HEK293T (cell line): ENCODE measurements around the gene TNFSF10.

Experiments
- ARNT ChIP-seq: fragments of 450-650 bp; IDR thresholded peaks from 2 replicates; pipeline ENCODE4 v1.6.1; 2017; ENCODE audit warnings: mild to moderate bottlenecking
- BHLHE40 ChIP-seq: fragments of 450-650 bp; IDR thresholded peaks from 2 replicates; pipeline ENCODE4 v1.6.1; 2016; ENCODE audit warnings: mild to moderate bottlenecking, moderate library complexity, borderline replicate concordance
- ELF4 ChIP-seq: fragments of 450-650 bp; IDR thresholded peaks from 2 replicates; pipeline ENCODE4 v1.6.1; 2017; ENCODE audit warnings: antibody characterized with exemption
- FOXM1 ChIP-seq: fragments of 450-650 bp; IDR thresholded peaks from 2 replicates; pipeline ENCODE4 v1.6.1; 2017; ENCODE audit warnings: mild to moderate bottlenecking, borderline replicate concordance
- SP1 ChIP-seq: fragments of 450-650 bp; IDR thresholded peaks from 2 replicates; pipeline ENCODE4 v1.6.1; 2017
- TF ChIP-seq, protein P1 (sequence below): fragments of 450-650 bp; IDR thresholded peaks from 2 replicates; pipeline ENCODE4 v1.6.1; 2016

DNA sequence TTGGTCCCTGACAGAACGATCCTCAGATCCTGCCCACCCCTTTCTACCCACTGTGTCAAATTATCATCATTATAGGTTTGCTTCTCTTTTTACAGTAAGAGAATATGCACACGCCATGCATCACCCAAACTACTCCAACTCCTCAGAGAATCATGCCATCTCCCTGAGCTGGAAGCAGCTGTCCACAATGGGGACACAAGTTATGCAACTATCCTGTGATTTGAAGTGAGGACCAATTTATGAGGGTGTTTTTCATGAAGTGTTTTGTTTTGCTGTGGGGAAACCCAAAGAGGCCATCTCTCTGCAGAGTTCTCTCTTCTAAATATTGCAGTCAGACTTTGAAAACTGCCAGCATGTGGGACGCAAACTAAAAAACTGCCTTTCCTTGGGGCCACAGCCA, 35.8 kb upstream of the TNFSF10 start:
- TF ChIP-seq ELF4 = no peak
- no peak for TF ChIP-seq ARNT
- TF ChIP-seq BHLHE40 = no peak
- no peak for TF ChIP-seq SP1
- TF ChIP-seq FOXM1 = no peak
- TF ChIP-seq, protein P1, sequence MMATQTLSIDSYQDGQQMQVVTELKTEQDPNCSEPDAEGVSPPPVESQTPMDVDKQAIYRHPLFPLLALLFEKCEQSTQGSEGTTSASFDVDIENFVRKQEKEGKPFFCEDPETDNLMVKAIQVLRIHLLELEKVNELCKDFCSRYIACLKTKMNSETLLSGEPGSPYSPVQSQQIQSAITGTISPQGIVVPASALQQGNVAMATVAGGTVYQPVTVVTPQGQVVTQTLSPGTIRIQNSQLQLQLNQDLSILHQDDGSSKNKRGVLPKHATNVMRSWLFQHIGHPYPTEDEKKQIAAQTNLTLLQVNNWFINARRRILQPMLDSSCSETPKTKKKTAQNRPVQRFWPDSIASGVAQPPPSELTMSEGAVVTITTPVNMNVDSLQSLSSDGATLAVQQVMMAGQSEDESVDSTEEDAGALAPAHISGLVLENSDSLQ = no peak
